RWPE2 (cell line): Measurements from ENCODE around the gene AGRN.
"Not testable (repeated sequence)": the region's sequence is repeated elsewhere in the genome, so short reads cannot be mapped to it uniquely, and the experiment has no call there.

Experiments used
- ATAC-seq: fragments of 200-7000 bp; cut with Tn5 transposase; 3 replicates; pipeline ENCODE4 v1.9.1; 2021; ENCODE audit warnings: low read depth
- DNase-seq: peaks from one replicate; pipeline ENCODE4 v3.0.0-alpha.2; 2020; ENCODE audit warnings: low spot score
- H3K27ac ChIP-seq: fragments of 450-650 bp; 2 replicates; pipeline ENCODE4 v1.5.1; 2017; ENCODE audit warnings: mild to moderate bottlenecking; ENCODE audit not compliant: poor library complexity, severe bottlenecking
- H3K27me3 ChIP-seq: fragments of 250-450 bp; sonication (Bioruptor Pico); 2 replicates; pipeline ENCODE4 v1.5.1; 2021; ENCODE audit warnings: mild to moderate bottlenecking, moderate library complexity; ENCODE audit not compliant: insufficient read depth, poor library complexity, severe bottlenecking
- H3K36me3 ChIP-seq: fragments of 250-450 bp; sonication (Bioruptor Pico); 2 replicates; pipeline ENCODE4 v1.5.1; 2020; ENCODE audit warnings: low read depth, mild to moderate bottlenecking, moderate library complexity
- H3K4me1 ChIP-seq: fragments of 250-450 bp; sonication (Bioruptor Pico); 2 replicates; pipeline ENCODE4 v1.5.1; 2021; ENCODE audit warnings: mild to moderate bottlenecking, moderate library complexity; ENCODE audit not compliant: insufficient read depth, poor library complexity, severe bottlenecking
- H3K4me3 ChIP-seq: fragments of 250-450 bp; sonication (Bioruptor Pico); 2 replicates; pipeline ENCODE4 v1.5.1; 2021; ENCODE audit warnings: mild to moderate bottlenecking, moderate library complexity; ENCODE audit not compliant: severe bottlenecking
- H3K9me3 ChIP-seq: fragments of 250-450 bp; sonication (Bioruptor Pico); 2 replicates; pipeline ENCODE4 v1.5.1; 2021; ENCODE audit warnings: mild to moderate bottlenecking, moderate library complexity; ENCODE audit not compliant: severe bottlenecking
- TF ChIP-seq, protein P1 (sequence below): fragments of 450-650 bp; IDR thresholded peaks from one replicate; pipeline ENCODE4 v1.5.1; 2017; ENCODE audit warnings: mild to moderate bottlenecking, moderate library complexity; ENCODE audit not compliant: poor library complexity, severe bottlenecking

Gene AGRN

DNA sequence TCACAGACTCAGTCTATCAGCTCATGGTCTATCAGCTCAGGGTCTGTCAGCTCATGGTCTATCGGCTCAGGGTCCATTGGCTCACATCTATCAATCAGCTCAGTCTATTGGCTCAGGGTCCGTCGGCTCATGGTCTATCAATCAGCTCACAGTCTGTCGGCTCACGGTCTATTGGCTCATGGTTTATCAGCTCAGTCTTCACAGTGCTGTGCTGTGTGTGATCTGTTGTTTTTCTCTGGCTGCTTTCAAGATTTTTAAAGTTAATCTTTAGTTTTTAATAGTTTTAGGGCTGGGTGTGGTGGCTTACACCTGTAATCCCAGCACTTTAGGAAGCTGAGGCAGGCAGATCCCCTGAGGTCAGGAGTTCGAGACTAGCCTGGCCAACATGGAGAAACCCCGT, 81.6 kb downstream of the AGRN start:
- H3K36me3 ChIP-seq = no peaks in the 10 kb centered on the region
- TF ChIP-seq, protein P1, sequence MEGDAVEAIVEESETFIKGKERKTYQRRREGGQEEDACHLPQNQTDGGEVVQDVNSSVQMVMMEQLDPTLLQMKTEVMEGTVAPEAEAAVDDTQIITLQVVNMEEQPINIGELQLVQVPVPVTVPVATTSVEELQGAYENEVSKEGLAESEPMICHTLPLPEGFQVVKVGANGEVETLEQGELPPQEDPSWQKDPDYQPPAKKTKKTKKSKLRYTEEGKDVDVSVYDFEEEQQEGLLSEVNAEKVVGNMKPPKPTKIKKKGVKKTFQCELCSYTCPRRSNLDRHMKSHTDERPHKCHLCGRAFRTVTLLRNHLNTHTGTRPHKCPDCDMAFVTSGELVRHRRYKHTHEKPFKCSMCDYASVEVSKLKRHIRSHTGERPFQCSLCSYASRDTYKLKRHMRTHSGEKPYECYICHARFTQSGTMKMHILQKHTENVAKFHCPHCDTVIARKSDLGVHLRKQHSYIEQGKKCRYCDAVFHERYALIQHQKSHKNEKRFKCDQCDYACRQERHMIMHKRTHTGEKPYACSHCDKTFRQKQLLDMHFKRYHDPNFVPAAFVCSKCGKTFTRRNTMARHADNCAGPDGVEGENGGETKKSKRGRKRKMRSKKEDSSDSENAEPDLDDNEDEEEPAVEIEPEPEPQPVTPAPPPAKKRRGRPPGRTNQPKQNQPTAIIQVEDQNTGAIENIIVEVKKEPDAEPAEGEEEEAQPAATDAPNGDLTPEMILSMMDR = no peak
- H3K9me3 ChIP-seq = peaks cover 6% of the 10 kb centered on the region
- H3K4me1 ChIP-seq = no peaks in the 10 kb centered on the region
- H3K27me3 ChIP-seq = no peaks in the 10 kb centered on the region
- no peak overlapping the region for H3K4me3 ChIP-seq
- ATAC-seq (no peak), DNase-seq (no peak)
- no peak overlapping the region for H3K27ac ChIP-seq

DNA sequence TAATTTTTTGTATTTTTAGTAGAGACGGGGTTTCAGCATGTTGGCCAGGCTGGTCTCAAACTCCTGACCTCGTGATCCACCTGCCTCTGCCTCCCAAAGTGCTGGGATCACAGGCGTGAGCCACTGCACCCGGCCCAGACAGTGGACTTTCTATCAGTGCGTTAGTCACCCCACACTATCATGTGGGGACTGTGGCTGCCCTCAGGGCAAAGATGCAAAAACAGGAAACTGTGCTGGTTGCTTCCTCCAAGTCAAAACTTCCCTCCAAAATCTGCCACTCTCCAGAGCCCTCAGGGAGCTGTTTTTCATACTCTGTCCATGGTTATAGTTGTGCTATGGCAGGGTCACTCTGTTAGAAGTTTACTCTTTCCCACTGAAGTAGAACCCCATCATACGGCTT, 84.2 kb downstream of the AGRN start:
- H3K4me3 ChIP-seq, H3K36me3 ChIP-seq: not testable (repeated sequence)

More for the DNA sequence above, 84.2 kb downstream of the AGRN start:
- H3K27ac ChIP-seq, ATAC-seq, H3K4me1 ChIP-seq, H3K9me3 ChIP-seq, DNase-seq, H3K27me3 ChIP-seq: not testable (repeated sequence)
